Measurements from ENCODE around the gene BAK1.
"Not testable (repeated sequence)": the region's sequence is repeated elsewhere in the genome, so short reads cannot be mapped to it uniquely, and the experiment has no call there.

The BAK1 gene

DNA sequence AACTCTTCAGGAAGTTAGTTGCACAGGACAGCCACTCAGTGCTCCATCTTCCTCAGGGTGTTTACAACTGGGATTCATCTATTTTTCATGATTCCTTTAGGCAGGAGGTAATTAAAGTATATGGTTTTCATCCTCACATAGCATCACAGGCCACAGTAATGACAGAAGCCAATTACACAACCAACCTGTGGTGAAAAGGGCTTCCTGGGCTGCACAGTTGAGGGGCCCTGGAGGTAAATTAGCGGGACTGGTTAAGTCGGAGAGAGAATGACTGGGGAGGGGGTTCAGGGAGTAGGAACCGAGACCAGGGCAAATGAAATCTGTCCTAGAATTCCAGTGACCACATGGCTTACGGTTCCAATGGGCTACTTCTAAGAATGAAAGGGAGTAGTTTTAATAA is 37.0 kb downstream of the BAK1 start:
- TF ChIP-seq, protein P1, sequence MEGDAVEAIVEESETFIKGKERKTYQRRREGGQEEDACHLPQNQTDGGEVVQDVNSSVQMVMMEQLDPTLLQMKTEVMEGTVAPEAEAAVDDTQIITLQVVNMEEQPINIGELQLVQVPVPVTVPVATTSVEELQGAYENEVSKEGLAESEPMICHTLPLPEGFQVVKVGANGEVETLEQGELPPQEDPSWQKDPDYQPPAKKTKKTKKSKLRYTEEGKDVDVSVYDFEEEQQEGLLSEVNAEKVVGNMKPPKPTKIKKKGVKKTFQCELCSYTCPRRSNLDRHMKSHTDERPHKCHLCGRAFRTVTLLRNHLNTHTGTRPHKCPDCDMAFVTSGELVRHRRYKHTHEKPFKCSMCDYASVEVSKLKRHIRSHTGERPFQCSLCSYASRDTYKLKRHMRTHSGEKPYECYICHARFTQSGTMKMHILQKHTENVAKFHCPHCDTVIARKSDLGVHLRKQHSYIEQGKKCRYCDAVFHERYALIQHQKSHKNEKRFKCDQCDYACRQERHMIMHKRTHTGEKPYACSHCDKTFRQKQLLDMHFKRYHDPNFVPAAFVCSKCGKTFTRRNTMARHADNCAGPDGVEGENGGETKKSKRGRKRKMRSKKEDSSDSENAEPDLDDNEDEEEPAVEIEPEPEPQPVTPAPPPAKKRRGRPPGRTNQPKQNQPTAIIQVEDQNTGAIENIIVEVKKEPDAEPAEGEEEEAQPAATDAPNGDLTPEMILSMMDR (IDR thresholded peaks at IDR 0.05; ENCODE audit: low read depth, low read length, missing control alignments), result no peak
- H3K4me3 ChIP-seq (replicated peaks; ENCODE audit: low read depth, low read length), result no peak overlapping the region
- no peak for DNase-seq (ENCODE audit: extremely low read depth, low read depth)

DNA sequence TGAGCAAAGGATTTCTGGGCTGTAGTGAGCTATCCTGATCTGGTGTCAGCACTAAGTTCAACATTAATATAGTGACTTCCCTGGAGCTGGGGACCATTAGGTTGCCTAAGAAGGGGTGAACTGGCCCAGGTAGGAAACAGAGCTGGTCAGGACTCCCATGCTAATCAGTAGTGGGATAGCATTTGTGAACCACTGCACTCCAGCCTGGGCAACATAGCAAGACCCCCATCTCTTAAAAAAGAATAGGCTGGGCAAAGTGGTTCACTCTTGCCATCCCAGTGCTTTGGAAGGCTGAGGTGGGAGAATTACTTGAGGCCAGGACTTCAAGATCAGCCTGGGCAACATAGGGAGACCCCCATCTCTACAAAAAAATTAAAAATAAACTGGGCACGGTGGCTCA is 39.3 kb downstream of the BAK1 start:
- TF ChIP-seq, protein P1 (IDR thresholded peaks at IDR 0.05; ENCODE audit: low read depth, low read length, missing control alignments), result no peak
- DNase-seq (ENCODE audit: extremely low read depth, low read depth), result no peak
- H3K4me3 ChIP-seq (replicated peaks; ENCODE audit: low read depth, low read length), result no peak overlapping the region

DNA sequence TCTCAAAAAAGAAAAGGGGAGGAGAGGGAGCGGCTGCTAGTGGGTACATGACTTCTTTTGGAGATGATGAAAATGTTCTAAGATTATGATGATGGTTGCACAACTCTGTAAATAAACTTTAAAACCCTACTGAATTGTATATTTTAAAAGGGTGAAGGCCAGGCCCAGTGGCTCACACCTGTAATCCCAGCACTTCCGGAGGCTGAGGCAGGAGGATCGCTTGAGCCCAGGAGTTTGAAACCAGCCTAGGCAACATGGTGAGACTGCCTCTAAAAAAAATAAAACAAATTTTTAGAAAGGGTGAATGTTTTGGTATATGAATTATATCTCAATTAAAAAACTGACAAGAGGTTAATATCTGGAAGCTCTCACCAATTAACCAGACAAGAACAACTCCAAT is 45.4 kb downstream of the BAK1 start:
- TF ChIP-seq, protein P1 (IDR thresholded peaks at IDR 0.05; ENCODE audit: low read depth, low read length, missing control alignments), result no peak
- H3K4me3 ChIP-seq (replicated peaks; ENCODE audit: low read depth, low read length), result no peak overlapping the region
- DNase-seq (ENCODE audit: extremely low read depth, low read depth), result no peak

DNA sequence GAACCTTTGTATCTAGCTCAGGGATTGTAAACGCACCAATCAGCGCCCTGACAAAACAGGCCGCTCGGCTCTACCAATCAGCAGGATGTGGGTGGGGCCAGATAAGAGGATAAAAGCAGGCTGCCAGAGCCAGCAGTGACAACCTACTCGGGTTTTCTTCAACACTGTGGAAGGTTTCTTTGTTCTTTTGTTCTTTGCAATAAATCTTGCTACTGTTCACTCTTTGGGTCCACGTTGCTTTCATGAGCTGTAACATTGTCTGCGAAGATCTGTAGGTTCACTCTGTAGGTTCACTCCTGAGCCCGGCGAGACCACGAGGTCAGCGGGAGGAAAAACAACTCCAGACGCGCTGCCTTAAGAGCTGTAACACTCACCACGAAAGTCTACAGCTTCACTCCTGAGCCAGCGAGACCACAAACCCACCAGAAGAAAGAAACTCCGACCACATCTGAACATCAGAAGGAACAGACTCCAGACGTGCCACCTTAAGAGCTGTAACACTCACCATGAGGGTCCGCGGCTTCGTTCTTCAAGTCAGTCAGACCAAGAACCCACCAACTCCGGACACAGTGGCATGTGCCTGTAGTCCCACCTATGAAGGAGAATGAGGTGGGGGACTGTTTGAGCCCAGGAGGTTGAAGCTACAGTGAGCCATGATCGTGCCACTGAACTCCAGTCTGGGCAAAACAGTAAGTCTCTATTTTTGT is 46.8 kb downstream of the BAK1 start:
- not testable (repeated sequence) for DNase-seq (ENCODE audit: extremely low read depth, low read depth); H3K4me3 ChIP-seq (replicated peaks; ENCODE audit: low read depth, low read length)

DNA sequence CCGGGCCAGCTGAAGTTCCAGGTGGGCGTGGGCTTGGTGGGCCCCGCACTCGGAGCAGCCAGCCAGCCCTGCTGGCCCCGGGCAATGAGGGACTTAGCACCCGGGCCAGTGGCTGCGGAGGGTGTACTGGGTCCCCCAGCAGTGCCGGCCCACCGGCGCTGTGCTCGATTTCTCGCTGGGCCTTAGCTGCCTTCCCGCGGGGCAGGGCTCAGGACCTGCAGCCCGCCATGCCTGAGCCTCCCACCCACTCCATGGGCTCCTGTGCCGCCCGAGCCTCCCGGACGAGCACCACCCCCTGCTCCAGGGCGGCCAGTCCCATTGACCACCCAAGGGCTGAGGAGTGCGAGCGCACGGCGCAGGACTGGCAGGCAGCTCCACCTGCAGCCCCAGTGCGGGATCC is 47.6 kb downstream of the BAK1 start:
- DNase-seq (ENCODE audit: extremely low read depth, low read depth); H3K4me3 ChIP-seq (replicated peaks; ENCODE audit: low read depth, low read length): not testable (repeated sequence)

DNA sequence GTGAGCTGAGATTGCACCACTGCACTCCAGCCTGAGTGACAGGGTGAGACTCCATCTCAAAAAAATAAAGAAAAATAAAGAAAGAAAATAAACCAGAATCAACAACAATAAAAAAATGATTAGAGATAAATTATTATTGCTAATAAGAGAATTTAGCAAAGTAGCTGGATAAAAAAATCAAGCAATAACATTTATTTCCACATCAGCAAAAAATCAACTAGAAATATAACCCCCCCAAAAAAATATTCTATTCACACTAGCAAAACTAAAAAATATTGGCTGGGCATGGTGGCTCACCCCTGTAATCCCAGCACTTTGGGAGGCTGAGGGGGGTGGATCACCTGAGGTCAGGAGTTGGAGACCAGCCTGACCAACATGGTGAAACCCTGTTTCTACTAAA is 49.5 kb downstream of the BAK1 start:
- not testable (repeated sequence) for DNase-seq (ENCODE audit: extremely low read depth, low read depth); H3K4me3 ChIP-seq (replicated peaks; ENCODE audit: low read depth, low read length)
